T-helper 1 cell (primary cell): ENCODE results near the gene GAK.
"Not testable (repeated sequence)": the region's sequence is repeated elsewhere in the genome, so short reads cannot be mapped to it uniquely, and the experiment has no call there.

Experiments used
- DNase-seq, 5 donors: peaks; one replicate each; pipeline ENCODE4 v3.0.0-alpha.2; 2012 to 2020

Gene GAK

GRCh38 chr4:925771-926500, 6.2 kb downstream of the GAK start:
- DNase-seq: no peak

- DNase-seq: no peak
Observed at GRCh38 chr4:925171-925570, 6.9 kb downstream of the GAK start.

DNA sequence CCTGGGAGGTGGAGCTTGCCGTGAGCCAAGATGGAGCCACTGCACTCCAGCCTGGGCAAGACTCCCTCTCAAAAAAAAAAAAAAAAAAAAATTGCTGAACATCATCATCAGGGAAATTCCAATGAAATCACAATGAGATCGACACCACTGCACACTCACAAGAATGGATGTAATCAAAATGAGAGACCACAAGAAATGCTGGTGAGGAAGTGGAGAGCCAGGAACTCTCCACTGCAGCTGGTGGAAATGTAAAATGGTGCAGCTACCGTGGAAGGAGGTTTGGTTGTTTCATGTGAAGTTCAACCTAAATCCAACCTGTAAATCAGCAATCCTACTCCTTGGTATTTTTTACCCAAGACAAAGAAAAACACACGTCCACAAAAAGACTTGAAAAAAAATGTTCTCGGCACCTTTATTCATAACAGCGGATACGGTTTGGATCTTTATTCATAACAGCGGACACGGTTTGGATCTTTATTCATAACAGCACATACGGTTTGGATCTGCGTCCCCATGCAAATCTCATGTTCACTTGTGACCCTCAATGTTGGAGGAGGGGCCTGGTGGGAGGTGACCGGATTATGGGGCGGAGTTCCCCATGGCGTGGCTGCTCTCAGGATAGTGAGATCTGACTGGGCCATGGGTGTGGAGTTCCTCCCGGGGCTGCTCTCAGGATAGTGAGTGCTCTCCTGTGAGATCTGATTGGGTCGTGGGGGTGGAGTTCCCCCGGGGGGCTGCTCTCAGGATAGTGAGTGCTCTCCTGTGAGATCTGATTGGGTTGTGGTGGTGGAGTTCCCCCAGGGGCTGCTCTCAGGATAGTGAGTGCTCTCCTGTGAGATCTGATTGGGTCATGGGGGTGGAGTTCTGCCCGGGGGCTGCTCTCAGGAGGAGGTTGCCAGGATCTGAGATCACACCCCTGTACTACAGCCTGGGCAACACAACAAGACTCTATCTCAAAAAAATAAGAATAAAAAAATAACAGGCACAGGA, 7.7 kb downstream of the GAK start:
- peak in 1 of 5 donors; percentile 11 for DNase-seq

DNA sequence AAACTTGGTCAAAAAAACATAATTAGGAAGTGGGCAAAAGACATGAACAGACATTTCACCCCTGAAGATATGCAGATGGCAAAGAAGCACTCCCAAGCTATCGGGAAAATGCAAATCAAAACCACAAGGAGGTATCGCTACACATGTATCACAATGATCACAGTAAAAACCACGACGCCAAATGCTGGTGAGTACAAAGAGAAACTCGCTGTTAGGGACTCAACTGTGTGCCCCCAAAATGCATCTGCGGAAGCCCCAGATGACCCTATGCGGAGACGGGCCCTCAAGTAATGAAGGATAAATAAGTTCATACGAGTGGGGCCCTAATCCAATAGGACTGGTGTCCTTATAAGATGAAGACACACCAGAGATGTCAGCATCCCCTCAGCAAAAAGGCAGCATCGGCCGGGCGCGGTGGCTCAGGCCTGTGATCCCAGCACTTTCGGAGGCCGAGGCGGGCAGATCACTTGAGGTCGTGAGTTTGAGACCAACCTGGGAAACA, 10.2 kb downstream of the GAK start:
- peak in 1 of 5 donors; percentile 45 for DNase-seq

DNA sequence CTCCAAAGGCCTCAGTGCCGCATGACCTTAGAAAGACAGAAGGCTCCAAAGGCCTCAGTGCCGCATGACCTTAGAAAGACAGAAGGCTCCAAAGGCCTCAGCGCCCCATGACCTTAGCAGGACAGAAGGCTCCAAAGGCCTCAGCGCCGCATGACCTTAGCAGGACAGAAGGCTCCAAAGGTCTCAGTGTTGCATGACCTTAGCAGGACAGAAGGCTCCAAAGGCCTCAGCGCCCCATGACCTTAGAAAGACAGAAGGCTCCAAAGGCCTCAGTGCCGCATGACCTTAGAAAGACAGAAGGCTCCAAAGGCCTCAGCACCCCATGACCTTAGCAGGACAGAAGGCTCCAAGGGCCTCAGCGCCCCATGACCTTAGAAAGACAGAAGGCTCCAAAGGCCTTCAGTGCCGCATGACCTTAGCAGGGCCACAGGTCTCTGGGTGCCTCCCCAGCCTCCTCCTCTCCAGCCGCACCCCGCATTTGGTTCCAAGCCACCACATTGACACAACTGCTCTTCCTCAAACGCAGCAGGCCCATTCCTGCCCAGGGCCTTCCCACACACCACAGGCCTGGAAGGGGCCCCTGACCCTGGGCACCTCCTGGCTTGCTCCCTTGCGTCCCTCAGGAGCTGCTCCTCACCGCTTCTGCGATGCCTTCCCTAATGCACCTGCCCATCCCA, 13.0 kb downstream of the GAK start:
- not testable (repeated sequence) for DNase-seq

GRCh38 chr4:918591-918990, 13.5 kb downstream of the GAK start:
- DNase-seq: not testable (repeated sequence)

DNA sequence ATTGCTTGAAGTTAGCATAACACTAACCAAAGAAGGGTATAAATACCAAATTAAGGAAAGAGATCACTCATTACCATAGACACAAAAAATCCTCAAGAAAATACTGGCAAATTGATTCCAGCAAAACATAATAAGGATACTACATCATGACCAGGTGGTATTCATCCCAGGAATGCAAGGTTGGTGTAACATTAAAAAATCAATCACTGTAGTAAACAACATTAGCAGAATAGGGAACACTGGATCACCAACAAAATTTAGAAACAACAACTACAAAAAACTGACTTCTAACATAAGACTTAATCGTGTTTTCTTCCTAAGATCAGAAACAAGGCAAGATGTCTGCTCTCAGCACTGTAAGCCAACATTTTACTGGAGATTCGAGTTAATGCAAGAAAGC, 14.1 kb downstream of the GAK start:
- no peak for DNase-seq

GRCh38 chr4:917466-917865, 14.7 kb downstream of the GAK start:
- DNase-seq: no peak

GRCh38 chr4:915595-915994, 16.5 kb downstream of the GAK start:
- no peak for DNase-seq

GRCh38 chr4:915041-915474, 17.1 kb downstream of the GAK start:
- DNase-seq: no peak

GRCh38 chr4:914531-914930, 17.6 kb downstream of the GAK start:
- no peak for DNase-seq

GRCh38 chr4:913280-913618, 18.9 kb downstream of the GAK start:
- DNase-seq: no peak

DNA sequence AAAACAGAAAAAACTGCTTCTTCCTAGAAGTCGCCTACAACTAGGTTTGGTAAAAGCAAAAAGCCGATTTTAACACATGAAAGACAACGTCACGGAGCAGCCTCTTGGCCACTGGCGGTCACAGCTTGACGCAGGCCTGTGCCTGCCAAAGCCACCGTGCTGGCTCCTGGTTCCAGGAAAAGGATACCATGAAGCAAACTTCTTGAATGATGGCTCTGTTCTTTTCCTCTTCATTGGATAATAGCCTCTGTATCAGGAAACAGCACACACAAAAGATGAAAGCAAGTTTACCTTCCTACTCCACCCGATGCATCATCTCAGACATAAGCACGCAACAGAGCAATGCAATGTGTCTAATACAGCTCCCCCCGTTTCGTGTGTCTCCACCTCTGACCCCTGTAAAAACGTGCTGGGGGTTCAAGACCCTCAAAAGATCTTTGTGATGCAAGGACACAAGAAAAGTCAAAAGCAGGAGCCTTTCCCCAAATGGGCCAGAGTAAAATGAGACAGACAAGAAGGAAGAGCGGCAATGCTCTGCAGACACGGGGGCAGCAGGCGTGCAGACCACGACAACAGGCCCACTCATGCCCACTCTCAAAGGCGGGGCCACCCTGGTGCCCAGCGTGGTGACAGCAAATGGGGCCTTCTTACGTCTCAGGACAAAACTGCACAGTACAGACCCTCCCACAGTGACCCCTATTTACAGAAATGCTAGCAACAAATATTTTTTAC, 19.4 kb downstream of the GAK start:
- no peak for DNase-seq

GRCh38 chr4:911871-912490, 20.1 kb downstream of the GAK start:
- DNase-seq: no peak

GRCh38 chr4:911221-911751, 20.8 kb downstream of the GAK start:
- no peak for DNase-seq

DNA sequence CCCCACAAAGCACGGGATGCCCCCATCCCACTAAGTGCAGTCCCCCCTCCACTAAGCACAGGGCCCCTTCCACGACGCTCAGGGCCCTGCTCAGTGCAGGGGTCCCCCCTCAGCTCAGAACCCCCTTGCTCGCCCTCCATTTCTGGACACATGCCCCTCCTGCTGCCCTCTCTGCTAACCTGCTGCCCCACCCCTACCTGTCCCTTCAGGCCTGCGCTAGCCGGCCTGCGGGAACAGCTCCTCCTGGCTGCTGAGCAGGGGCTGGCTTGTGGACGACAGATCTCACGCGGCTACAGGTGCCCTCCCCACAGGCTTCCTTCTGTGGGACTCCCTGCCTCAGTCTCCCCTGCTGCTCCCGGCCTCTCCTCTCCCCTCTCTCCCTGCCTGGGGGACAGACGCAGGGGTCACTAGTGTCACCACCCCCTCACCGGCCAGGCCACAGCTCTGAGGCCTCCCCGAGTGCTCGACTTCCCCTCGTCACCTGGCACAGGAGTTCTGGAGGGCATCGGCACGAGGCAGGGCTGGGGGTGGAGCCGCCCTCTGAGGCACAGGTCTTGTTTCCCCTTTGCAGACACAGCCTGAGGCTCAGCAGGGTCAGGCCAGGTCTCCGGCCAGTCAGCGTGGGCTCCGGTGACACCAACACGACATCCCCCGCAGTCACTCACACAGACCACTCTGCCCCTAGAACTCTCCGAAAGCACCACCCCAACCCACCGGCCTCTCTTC, 21.6 kb downstream of the GAK start:
- DNase-seq: no peak

- no peak for DNase-seq
Observed at GRCh38 chr4:909821-910220, 22.3 kb downstream of the GAK start.

GRCh38 chr4:909131-909571, 23.0 kb downstream of the GAK start:
- DNase-seq: no peak

DNA sequence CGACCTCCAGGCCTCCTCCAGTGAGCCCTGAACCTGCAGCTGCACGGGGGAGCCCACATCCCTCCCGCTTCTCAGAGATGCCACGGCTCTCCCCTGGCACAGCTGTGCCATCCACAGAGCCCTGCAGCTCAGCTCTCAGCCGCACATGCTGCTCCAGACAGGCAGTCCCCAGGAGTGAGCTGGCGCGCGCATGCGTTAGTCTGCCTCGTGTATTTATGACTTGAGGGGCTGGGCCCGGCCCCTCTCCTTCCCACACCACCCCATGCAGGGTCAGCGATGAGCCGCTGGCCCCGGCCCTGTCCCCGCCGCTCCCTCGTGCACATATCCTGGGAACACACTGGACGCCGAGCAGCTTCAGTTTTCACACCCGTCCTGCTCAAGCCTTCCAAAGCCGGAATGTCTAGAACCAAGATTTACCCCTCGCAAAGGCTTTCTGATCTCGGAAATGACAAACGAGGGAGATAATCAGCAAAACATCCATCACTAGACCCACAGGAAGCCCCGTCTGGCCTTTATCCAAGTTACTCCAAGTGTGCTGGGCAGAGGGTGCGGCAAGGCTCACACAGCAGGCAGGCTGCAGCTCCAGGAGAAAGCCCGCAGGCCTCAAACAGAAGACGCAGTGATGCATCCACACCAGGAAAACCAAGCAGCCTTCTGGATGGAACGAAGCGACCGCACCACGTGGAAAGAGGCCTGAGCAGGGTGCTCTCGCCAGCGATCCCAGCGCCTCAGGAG, 24.3 kb downstream of the GAK start:
- no peak for DNase-seq

GRCh38 chr4:907103-907400, 25.1 kb downstream of the GAK start:
- DNase-seq: no peak
